SK-N-SH (cell line): ENCODE data around the gene TPRG1L. TPM values are rescaled to one million over a fixed set of nuclear protein-coding genes. Genes with fewer than 3 reads are reported as not detected.

Experiments used
- CTCF ChIA-PET: fragments of 300-600, 350-600 bp; formaldehyde crosslinking; extraction: SDS; loops from one replicate; lab custom pipeline; 2021; lab: Yijun Ruan, JAX
- POLR2A ChIA-PET: fragments of 350-600 bp; sonication (Branson Sonifier 250); formaldehyde crosslinking; extraction: SDS; loops from one replicate; lab custom pipeline; 2020; ENCODE audit warnings: antibody characterized with exemption, inconsistent platforms; lab: Yijun Ruan, JAX
- DNase-seq: peaks from one replicate; pipeline ENCODE4 v3.0.0; 2012
- H2AFZ ChIP-seq: fragments of 200-600 bp; sonication (generic); 2 replicates; pipeline ENCODE4 v1.8.1; 2016; ENCODE audit warnings: antibody characterized with exemption, mild to moderate bottlenecking, low read depth
- H3F3A ChIP-seq: fragments of 200-600 bp; sonication (generic); replicated peaks from 2 replicates; pipeline ENCODE3; 2016; ENCODE audit warnings: antibody characterized with exemption, mild to moderate bottlenecking; ENCODE audit not compliant: insufficient read depth
- H3K27ac ChIP-seq, 2 experiments: fragments of 200-500 bp in 1 of 2; fragments of 200-600 bp in 1 of 2; sonication (Bioruptor generic) in 1 of 2; sonication (generic), shearing (Covaris generic) in 1 of 2; 2 replicates each; pipeline versions ENCODE4 v1.5.1 to v1.6.1; 2014 to 2016; ENCODE audit warnings: low read depth in 2 of 2, inconsistent platforms in 1 of 2, low read length in 1 of 2, mild to moderate bottlenecking in 1 of 2, mixed read lengths in 1 of 2
- H3K27me3 ChIP-seq: fragments of 200-600 bp; sonication (generic), shearing (Covaris generic); 2 replicates; pipeline ENCODE4 v1.6.1; 2016; ENCODE audit warnings: mixed run types; ENCODE audit not compliant: insufficient read depth
- H3K36me3 ChIP-seq, 2 experiments: fragments of 200-500 bp in 1 of 2; fragments of 200-600 bp in 1 of 2; sonication (Bioruptor generic) in 1 of 2; sonication (generic) in 1 of 2; replicated peaks in 1 of 2; 2 replicates each; pipeline versions ENCODE3 to v1.5.1; 2014 to 2016; ENCODE audit warnings: low read length in 1 of 2, mild to moderate bottlenecking in 1 of 2; ENCODE audit not compliant: insufficient read depth in 2 of 2, control insufficient read depth in 1 of 2
- H3K4me1 ChIP-seq, 2 experiments: fragments of 200-500 bp in 1 of 2; fragments of 200-600 bp in 1 of 2; sonication (Bioruptor generic) in 1 of 2; sonication (generic), shearing (Covaris generic) in 1 of 2; 2 replicates each; pipeline versions ENCODE4 v1.5.1 to v1.6.1; 2014 to 2016; ENCODE audit warnings: low read depth in 1 of 2, low read length in 1 of 2, mixed run types in 1 of 2; ENCODE audit not compliant: insufficient read depth in 2 of 2, control insufficient read depth in 1 of 2
- H3K4me2 ChIP-seq: fragments of 200-600 bp; sonication (generic), shearing (Covaris generic); 2 replicates; pipeline ENCODE4 v1.6.1; 2017; ENCODE audit warnings: mixed run types
- H3K4me3 ChIP-seq, 2 experiments: fragments of 200-500 bp in 1 of 2; fragments of 200-600 bp in 1 of 2; sonication (Bioruptor generic) in 1 of 2; sonication (generic), shearing (Covaris generic) in 1 of 2; 2 replicates each; pipeline versions ENCODE4 v1.5.1 to v1.8.1; 2014 to 2016; ENCODE audit warnings: low read depth in 2 of 2, inconsistent platforms in 1 of 2, low read length in 1 of 2, mild to moderate bottlenecking in 1 of 2, mixed read lengths in 1 of 2, moderate library complexity in 1 of 2
- H3K79me2 ChIP-seq: fragments of 200-600 bp; sonication (generic); 2 replicates; pipeline ENCODE4 v1.8.1; 2017; ENCODE audit warnings: mild to moderate bottlenecking; ENCODE audit not compliant: insufficient read depth
- H3K9ac ChIP-seq: fragments of 200-600 bp; sonication (generic); 2 replicates; pipeline ENCODE4 v1.6.1; 2017; ENCODE audit warnings: mixed run types
- H3K9me2 ChIP-seq: fragments of 200-600 bp; sonication (generic); 2 replicates; pipeline ENCODE4 v1.6.1; 2017; ENCODE audit warnings: mixed run types
- H3K9me3 ChIP-seq: fragments of 200-600 bp; sonication (generic); 2 replicates; pipeline ENCODE4 v1.6.1; 2017; ENCODE audit warnings: mixed run types, mild to moderate bottlenecking, moderate library complexity
- H4K20me1 ChIP-seq: fragments of 200-600 bp; sonication (generic); 2 replicates; pipeline ENCODE4 v1.6.1; 2017; ENCODE audit warnings: mild to moderate bottlenecking, mixed run types; ENCODE audit not compliant: insufficient read depth
- ELF1 ChIP-seq: IDR thresholded peaks from 2 replicates; pipeline ENCODE4 v1.4.0; 2012
- EZH2phosphoT487 ChIP-seq: fragments of 200-600 bp; sonication (generic); IDR thresholded peaks from 2 replicates; pipeline ENCODE4 v1.6.1; 2017; ENCODE audit warnings: low read depth, mixed run types, mild to moderate bottlenecking, antibody characterized with exemption, moderate library complexity, borderline replicate concordance
- FOSL2 ChIP-seq: IDR thresholded peaks from 2 replicates; pipeline ENCODE4 v1.4.0; 2012; ENCODE audit warnings: low read depth, mild to moderate bottlenecking, moderate library complexity, borderline replicate concordance
- FOXJ3 ChIP-seq: sonication (generic); formaldehyde crosslinking; IDR thresholded peaks from 2 replicates; pipeline ENCODE4 v1.5.1; 2020; ENCODE audit warnings: mild to moderate bottlenecking, missing genetic modification reagents
- FOXM1 ChIP-seq: IDR thresholded peaks from 2 replicates; pipeline ENCODE4 v1.4.0; 2012; ENCODE audit warnings: low read depth, mild to moderate bottlenecking
- GABPA ChIP-seq: IDR thresholded peaks from 2 replicates; pipeline ENCODE4 v1.4.0; 2012; ENCODE audit warnings: low read depth, mild to moderate bottlenecking
- GATA2 ChIP-seq: sonication (generic); formaldehyde crosslinking; IDR thresholded peaks from 2 replicates; pipeline ENCODE4 v1.5.0; 2020; ENCODE audit warnings: mild to moderate bottlenecking, missing genetic modification reagents
- IRF3 ChIP-seq: fragments of 150-350 bp; IDR thresholded peaks from 2 replicates; pipeline ENCODE4 v1.6.1; 2016; ENCODE audit warnings: mild to moderate bottlenecking, low read depth, low read length
- JUND ChIP-seq: IDR thresholded peaks from 2 replicates; pipeline ENCODE4 v1.4.0; 2012
- MEF2A ChIP-seq: IDR thresholded peaks from 2 replicates; pipeline ENCODE4 v1.4.0; 2012; ENCODE audit warnings: low read depth, borderline replicate concordance
- MXI1 ChIP-seq: IDR thresholded peaks from 2 replicates; pipeline ENCODE4 v1.6.1; 2012; ENCODE audit warnings: mild to moderate bottlenecking, low read depth, low read length, improper control_type of control experiment
- NRF1 ChIP-seq: IDR thresholded peaks from 2 replicates; pipeline ENCODE4 v1.6.1; 2012; ENCODE audit warnings: low read depth, mild to moderate bottlenecking, low read length
- PBX3 ChIP-seq: IDR thresholded peaks from 2 replicates; pipeline ENCODE4; 2012
- RFX5 ChIP-seq: IDR thresholded peaks from 2 replicates; pipeline ENCODE4 v1.6.1; 2012; ENCODE audit warnings: mild to moderate bottlenecking, improper control_type of control experiment, low read length
- SMC3 ChIP-seq: IDR thresholded peaks from 2 replicates; pipeline ENCODE4 v1.6.1; 2012; ENCODE audit warnings: low read depth, low read length, improper control_type of control experiment
- TAF1 ChIP-seq: IDR thresholded peaks from 2 replicates; pipeline ENCODE4 v1.6.1; 2012; ENCODE audit warnings: low read depth, mild to moderate bottlenecking, low read length, moderate library complexity, borderline replicate concordance
- USF1 ChIP-seq: IDR thresholded peaks from 2 replicates; pipeline ENCODE4 v1.4.0; 2012; ENCODE audit warnings: low read depth, borderline replicate concordance
- WGBS: methylation state at CpG from one replicate; pipeline ENCODE4 v1.1.6; 2017; ENCODE audit warnings: low lambda C conversion rate; 5-methylcytosine and 5-hydroxymethylcytosine counted together
- polyA plus RNA-seq, 3 experiments: library from polyadenylated mRNA; depleted of rRNA; stranded (reverse); fragments of >200 nt; gene quantifications; 2 replicates each; pipeline ENCODE4 v1.2.3, GENCODE V29; 2012
- TF ChIP-seq, protein P1 (sequence below): IDR thresholded peaks from 2 replicates; pipeline ENCODE4 v1.4.0; 2012; ENCODE audit warnings: low read depth

Gene TPRG1L
- polyA plus RNA-seq, 1 of the 3 experiments (the other 2 are of a cell fraction) = 25.9 TPM

GRCh38 chr1:3639397-3639911 lies 14.6 kb downstream of the TPRG1L start:
- H3K79me2 ChIP-seq = no peaks in the 10 kb centered on the region
- no peaks in the 10 kb centered on the region for H4K20me1 ChIP-seq
- no peak for DNase-seq
- no peak overlapping the region for H3K4me3 ChIP-seq
- no peaks in the 10 kb centered on the region for H3K27me3 ChIP-seq
- H3K9me3 ChIP-seq = no peaks in the 10 kb centered on the region
- POLR2A ChIA-PET = interaction anchor here (0.9 to 2.0 kb wide), 2 partner anchors 10 to 11 kb away, joined by 3 to 5 read pairs; no protein-coding TSS in a partner anchor
- H3K4me1 ChIP-seq = no peaks in the 10 kb centered on the region
- no peaks in the 10 kb centered on the region for H3F3A ChIP-seq
- no peak overlapping the region for H2AFZ ChIP-seq
- no peak overlapping the region for H3K9ac ChIP-seq
- 100% methylated on average over 3 of the region's 23 CpGs for WGBS
- H3K27ac ChIP-seq = no peak overlapping the region
- CTCF ChIA-PET = no interaction called here
- peaks cover 4 to 71% of the 10 kb centered on the region in 2 experiments for H3K36me3 ChIP-seq
- TF ChIP-seq FOSL2 = no peak
- no peak for TF ChIP-seq GATA2 (CRISPR knock-in tag)
- no peak for TF ChIP-seq GABPA
- TF ChIP-seq EZH2phosphoT487 = no peak
- TF ChIP-seq RFX5 = no peak
- no peak for TF ChIP-seq USF1
- no peak for TF ChIP-seq JUND
- TF ChIP-seq FOXM1 = no peak
- TF ChIP-seq FOXJ3 (CRISPR knock-in tag) = no peak
- no peak for TF ChIP-seq TAF1
- no peak for TF ChIP-seq MEF2A
- no peak for TF ChIP-seq SMC3
- TF ChIP-seq IRF3 = no peak
- TF ChIP-seq PBX3 = no peak
- TF ChIP-seq, protein P1, sequence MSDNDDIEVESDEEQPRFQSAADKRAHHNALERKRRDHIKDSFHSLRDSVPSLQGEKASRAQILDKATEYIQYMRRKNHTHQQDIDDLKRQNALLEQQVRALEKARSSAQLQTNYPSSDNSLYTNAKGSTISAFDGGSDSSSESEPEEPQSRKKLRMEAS = no peak
- TF ChIP-seq MXI1 = no peak
- TF ChIP-seq ELF1 = no peak
- TF ChIP-seq NRF1 = no peak
- no peaks in the 10 kb centered on the region for H3K9me2 ChIP-seq
- no peak overlapping the region for H3K4me2 ChIP-seq
